ENCODE data around the gene KIRREL2. TPM values are rescaled to one million over a fixed set of nuclear protein-coding genes. Genes with fewer than 3 reads are reported as not detected.

KIRREL2 gene
- total RNA-seq, 1 experiment from 2014 or later, result 5.0 TPM

DNA sequence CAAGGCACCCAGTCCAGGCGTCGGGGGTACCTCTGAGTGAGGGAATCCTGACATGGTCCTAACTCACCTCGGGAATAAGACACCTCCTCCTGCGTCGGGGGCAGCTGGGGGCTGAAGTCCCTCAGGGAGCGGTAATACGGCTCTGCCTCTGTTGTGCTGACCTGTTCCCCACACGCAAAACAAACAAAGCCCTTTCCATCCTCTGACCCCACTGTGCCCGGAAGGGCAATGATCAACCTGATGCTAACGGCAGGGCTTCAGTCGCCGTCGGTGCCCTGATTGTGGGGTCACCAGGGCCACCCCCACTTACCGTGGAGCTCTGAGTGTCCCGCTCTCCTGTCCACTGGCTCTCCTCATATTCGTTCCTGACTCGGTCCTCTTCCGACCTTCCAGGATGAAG, 25.7 kb upstream of the KIRREL2 start:
- ChIA-PET CTCF (no interaction called here), POLR2A (no interaction called here)
- no TSS peak for BruUV-seq (replicated peaks)
- peaks cover 2% of the 10 kb centered on the region; the same call in 1 of the 2 replicates for H3K27me3 ChIP-seq (ENCODE audit: control insufficient read depth, insufficient read depth, low read length)
- H3K36me3 ChIP-seq (ENCODE audit: control insufficient read depth, insufficient read depth, low read length), result no peaks in the 10 kb centered on the region
- no peaks in the 10 kb centered on the region for H3K9me3 ChIP-seq (ENCODE audit: control insufficient read depth, insufficient read depth, low read depth, low read length)
- in situ Hi-C loops (cut with HindIII; ENCODE audit: low pct_unique_long_range_greater_than_20kb, low sequenced_read_pairs), result loop anchor here (10.0 kb wide), 1 partner anchor 74 kb away; the partner anchor contains the start of genes HCST, NFKBID and TYROBP
- no peak overlapping the region for H3K27ac ChIP-seq (ENCODE audit: low read length)
- no peak for TF ChIP-seq SIN3A (IDR thresholded peaks at IDR 0.05; ENCODE audit: borderline replicate concordance, insufficient read depth, low read depth, low read length)
- TF ChIP-seq CTCF (IDR thresholded peaks at IDR 0.05), result no peak
- no peak for TF ChIP-seq TCF7L2 (IDR thresholded peaks at IDR 0.05; ENCODE audit: low read depth, low read length)
- no peak for TF ChIP-seq POLR2AphosphoS5 (IDR thresholded peaks at IDR 0.05; ENCODE audit: low read depth, low read length)
- TF ChIP-seq, protein P1, sequence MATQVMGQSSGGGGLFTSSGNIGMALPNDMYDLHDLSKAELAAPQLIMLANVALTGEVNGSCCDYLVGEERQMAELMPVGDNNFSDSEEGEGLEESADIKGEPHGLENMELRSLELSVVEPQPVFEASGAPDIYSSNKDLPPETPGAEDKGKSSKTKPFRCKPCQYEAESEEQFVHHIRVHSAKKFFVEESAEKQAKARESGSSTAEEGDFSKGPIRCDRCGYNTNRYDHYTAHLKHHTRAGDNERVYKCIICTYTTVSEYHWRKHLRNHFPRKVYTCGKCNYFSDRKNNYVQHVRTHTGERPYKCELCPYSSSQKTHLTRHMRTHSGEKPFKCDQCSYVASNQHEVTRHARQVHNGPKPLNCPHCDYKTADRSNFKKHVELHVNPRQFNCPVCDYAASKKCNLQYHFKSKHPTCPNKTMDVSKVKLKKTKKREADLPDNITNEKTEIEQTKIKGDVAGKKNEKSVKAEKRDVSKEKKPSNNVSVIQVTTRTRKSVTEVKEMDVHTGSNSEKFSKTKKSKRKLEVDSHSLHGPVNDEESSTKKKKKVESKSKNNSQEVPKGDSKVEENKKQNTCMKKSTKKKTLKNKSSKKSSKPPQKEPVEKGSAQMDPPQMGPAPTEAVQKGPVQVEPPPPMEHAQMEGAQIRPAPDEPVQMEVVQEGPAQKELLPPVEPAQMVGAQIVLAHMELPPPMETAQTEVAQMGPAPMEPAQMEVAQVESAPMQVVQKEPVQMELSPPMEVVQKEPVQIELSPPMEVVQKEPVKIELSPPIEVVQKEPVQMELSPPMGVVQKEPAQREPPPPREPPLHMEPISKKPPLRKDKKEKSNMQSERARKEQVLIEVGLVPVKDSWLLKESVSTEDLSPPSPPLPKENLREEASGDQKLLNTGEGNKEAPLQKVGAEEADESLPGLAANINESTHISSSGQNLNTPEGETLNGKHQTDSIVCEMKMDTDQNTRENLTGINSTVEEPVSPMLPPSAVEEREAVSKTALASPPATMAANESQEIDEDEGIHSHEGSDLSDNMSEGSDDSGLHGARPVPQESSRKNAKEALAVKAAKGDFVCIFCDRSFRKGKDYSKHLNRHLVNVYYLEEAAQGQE (IDR thresholded peaks at IDR 0.05; ENCODE audit: insufficient read depth in 1 of 2, low read depth in 2 of 2, low read length in 1 of 2), result no peak
- no peak for DNase-seq (ENCODE audit: low read depth, low spot score)
- no peak overlapping the region for H3K4me3 ChIP-seq (ENCODE audit: low read depth in 2 of 2, low read length in 2 of 2)
- no peaks in the 10 kb centered on the region for H3K4me1 ChIP-seq (ENCODE audit: control insufficient read depth, insufficient read depth, low read length)
- intact Hi-C loops (cut with micrococcal nuclease; ENCODE audit: unreplicated experiment), result no loop called here
- ATAC-seq, result no peak

DNA sequence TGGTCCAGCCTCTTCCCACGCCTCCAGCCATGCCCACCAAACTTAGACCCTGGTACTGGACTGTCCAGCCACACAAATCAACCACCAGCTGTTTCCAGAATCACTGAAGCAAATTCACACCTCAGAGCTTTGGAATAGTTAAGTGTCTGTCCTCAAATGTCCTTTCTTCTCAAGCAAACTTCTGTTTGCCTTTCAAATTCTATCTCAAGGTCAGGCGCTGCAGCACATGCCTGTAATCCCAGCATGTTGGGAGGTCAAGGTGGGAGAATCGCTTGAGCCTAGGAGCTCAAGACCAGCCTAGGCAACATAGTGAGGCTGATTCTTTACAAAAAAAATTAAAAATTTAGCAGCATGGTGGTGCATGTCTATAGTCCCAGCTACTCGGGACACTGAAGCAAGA, 24.7 kb upstream of the KIRREL2 start:
- Histone ChIP-seq H3K36me3 (ENCODE audit: control insufficient read depth, insufficient read depth, low read length) (no peaks in the 10 kb centered on the region), H3K4me3 (ENCODE audit: low read depth in 2 of 2, low read length in 2 of 2) (no peak overlapping the region), H3K4me1 (ENCODE audit: control insufficient read depth, insufficient read depth, low read length) (no peaks in the 10 kb centered on the region), H3K27me3 (ENCODE audit: control insufficient read depth, insufficient read depth, low read length) (peaks cover 4% of the 10 kb centered on the region), H3K9me3 (ENCODE audit: control insufficient read depth, insufficient read depth, low read depth, low read length) (no peaks in the 10 kb centered on the region), H3K27ac (ENCODE audit: low read length) (no peak overlapping the region)
- intact Hi-C loops (cut with micrococcal nuclease; ENCODE audit: unreplicated experiment) (no loop called here), in situ Hi-C loops (cut with HindIII; ENCODE audit: low pct_unique_long_range_greater_than_20kb, low sequenced_read_pairs) (loop anchor here (10.0 kb wide), 1 partner anchor 73 kb away; the partner anchor contains the start of genes HCST, NFKBID and TYROBP)
- ChIA-PET POLR2A (no interaction called here), CTCF (no interaction called here)
- ATAC-seq (no peak), DNase-seq (ENCODE audit: low read depth, low spot score) (no peak)
- BruUV-seq (replicated peaks), result no TSS peak
- TF ChIP-seq TCF7L2 (IDR thresholded peaks at IDR 0.05; ENCODE audit: low read depth, low read length), result no peak
- TF ChIP-seq POLR2AphosphoS5 (IDR thresholded peaks at IDR 0.05; ENCODE audit: low read depth, low read length), result no peak
- no peak for TF ChIP-seq SIN3A (IDR thresholded peaks at IDR 0.05; ENCODE audit: borderline replicate concordance, insufficient read depth, low read depth, low read length)
- no peak for TF ChIP-seq CTCF (IDR thresholded peaks at IDR 0.05)
- TF ChIP-seq, protein P1 (IDR thresholded peaks at IDR 0.05; ENCODE audit: insufficient read depth in 1 of 2, low read depth in 2 of 2, low read length in 1 of 2), result no peak
